GM23338 (cell line): ENCODE measurements around the gene FAM174C.

Experiments used
- CREB1 ChIP-seq: fragments of 250-450 bp; sonication (Bioruptor Pico); IDR thresholded peaks from 2 replicates; pipeline ENCODE4 v1.5.0; 2020; ENCODE audit warnings: low read depth, mild to moderate bottlenecking, moderate library complexity
- CTCF ChIP-seq, 2 experiments: fragments of 200-600 bp in 1 of 2; sonication (generic) in 1 of 2; conservative IDR thresholded peaks; 2 replicates each; pipeline versions ENCODE4 v1.5.1 to v1.6.1; 2016 to 2017; ENCODE audit warnings: antibody characterized with exemption in 2 of 2, low read depth in 2 of 2, mild to moderate bottlenecking in 2 of 2, moderate library complexity in 1 of 2
- EZH2 ChIP-seq: fragments of 200-600 bp; sonication (generic); IDR thresholded peaks from one replicate; pipeline ENCODE4 v1.8.0; 2017; ENCODE audit warnings: antibody characterized with exemption, mild to moderate bottlenecking, low read depth; ENCODE audit not compliant: unreplicated experiment
- EZH2phosphoT487 ChIP-seq: fragments of 200-600 bp; sonication (generic); IDR thresholded peaks from one replicate; pipeline ENCODE4 v1.8.1; 2018; ENCODE audit warnings: antibody characterized with exemption; ENCODE audit not compliant: unreplicated experiment
- JUNB ChIP-seq: IDR thresholded peaks from one replicate; pipeline ENCODE4 v1.6.1; 2016; ENCODE audit warnings: antibody characterized with exemption; ENCODE audit not compliant: unreplicated experiment
- POLR2AphosphoS5 ChIP-seq: IDR thresholded peaks from 2 replicates; pipeline ENCODE4 v1.6.1; 2016; ENCODE audit warnings: antibody characterized with exemption, low read depth
- REST ChIP-seq: IDR thresholded peaks from one replicate; pipeline ENCODE4 v1.6.1; 2018; ENCODE audit warnings: antibody characterized with exemption; ENCODE audit not compliant: unreplicated experiment
- STAT1 ChIP-seq: IDR thresholded peaks from one replicate; pipeline ENCODE4 v1.6.1; 2016; ENCODE audit warnings: antibody characterized with exemption; ENCODE audit not compliant: unreplicated experiment
- ZNF114 ChIP-seq: fragments of 250-450 bp; sonication (Bioruptor Pico); IDR thresholded peaks from 2 replicates; pipeline ENCODE4 v1.5.0; 2020; ENCODE audit warnings: mild to moderate bottlenecking, moderate library complexity
- ZNF462 ChIP-seq: fragments of 250-450 bp; sonication (Bioruptor Pico); IDR thresholded peaks from 2 replicates; pipeline ENCODE4 v1.5.0; 2020; ENCODE audit warnings: mild to moderate bottlenecking, moderate library complexity

- peak; percentile 27; the same call in 1 of the 2 replicates for TF ChIP-seq POLR2AphosphoS5
- no peak for TF ChIP-seq CTCF (conservative IDR thresholded peaks at IDR 0.05; ENCODE audit: low read depth in 2 of 2)
- no peak for TF ChIP-seq REST
- TF ChIP-seq EZH2: no peak
- TF ChIP-seq STAT1: no peak
- no peak for TF ChIP-seq EZH2phosphoT487
- no peak for TF ChIP-seq CREB1
- no peak for TF ChIP-seq ZNF114 (CRISPR knock-in tag)
- TF ChIP-seq ZNF462 (CRISPR knock-in tag): no peak
- TF ChIP-seq JUNB: no peak
Measured at GRCh38 chr19:1262623-1263123, 12.7 kb upstream of the FAM174C start.
